HepG2 (cell line): ENCODE measurements around the gene ZNF234. TPM values are rescaled to one million over a fixed set of nuclear protein-coding genes. Genes with fewer than 3 reads are reported as not detected.
A peak's percentile ranks its signal among the peaks of the same experiment; 100 is the strongest.

Source experiments
- ASH2L ChIP-seq: fragments of 300-600, 200-600 bp; sonication (generic); IDR thresholded peaks from 2 replicates; pipeline ENCODE4 v1.7.0; 2017; ENCODE audit warnings: low read depth, mild to moderate bottlenecking, moderate library complexity, mixed read lengths, low read length; ENCODE audit not compliant: insufficient read length
- BRCA1 ChIP-seq: sonication (generic); formaldehyde crosslinking; IDR thresholded peaks from 2 replicates; pipeline ENCODE4 v1.4.0; 2020; ENCODE audit warnings: missing genetic modification reagents
- CHD2 ChIP-seq: IDR thresholded peaks from 2 replicates; pipeline ENCODE4 v1.6.1; 2011; ENCODE audit warnings: low read depth, low read length, improper control_type of control experiment
- FOXA3 ChIP-seq: IDR thresholded peaks from 2 replicates; pipeline ENCODE4 v1.6.1; 2016; ENCODE audit warnings: missing genetic modification reagents, missing compliant biosample characterization
- SNAPC4 ChIP-seq: sonication (generic); formaldehyde crosslinking; IDR thresholded peaks from 2 replicates; pipeline ENCODE4 v1.4.0; 2020; ENCODE audit warnings: mild to moderate bottlenecking, missing genetic modification reagents
- SRF ChIP-seq: IDR thresholded peaks from 2 replicates; pipeline ENCODE4 v1.6.1; 2011; ENCODE audit warnings: mild to moderate bottlenecking, low read depth, low read length, moderate library complexity
- ZBTB43 ChIP-seq: sonication (generic); formaldehyde crosslinking; conservative IDR thresholded peaks from 2 replicates; pipeline ENCODE4 v1.4.0; 2020; ENCODE audit warnings: missing genetic modification reagents
- ZC3H13 ChIP-seq: sonication (generic); formaldehyde crosslinking; IDR thresholded peaks from 2 replicates; pipeline ENCODE4 v1.8.1; 2023; ENCODE audit warnings: mild to moderate bottlenecking, missing genetic modification reagents, moderate library complexity
- ZFP37 ChIP-seq: sonication (generic); formaldehyde crosslinking; IDR thresholded peaks from 2 replicates; pipeline ENCODE4 v1.4.0; 2020; ENCODE audit warnings: missing genetic modification reagents, borderline replicate concordance
- ZFP62 ChIP-seq: sonication (generic); formaldehyde crosslinking; IDR thresholded peaks from 2 replicates; pipeline ENCODE4 v1.4.0; 2020; ENCODE audit warnings: missing genetic modification reagents
- ZKSCAN8 ChIP-seq: IDR thresholded peaks from 2 replicates; pipeline ENCODE4 v1.6.1; 2016; ENCODE audit warnings: borderline replicate concordance, missing genetic modification reagents, missing compliant biosample characterization
- ZNF235 ChIP-seq: sonication (generic); formaldehyde crosslinking; IDR thresholded peaks from 2 replicates; pipeline ENCODE4 v1.8.1; 2023; ENCODE audit warnings: mild to moderate bottlenecking, missing genetic modification reagents, borderline replicate concordance
- ZNF263 ChIP-seq: sonication (generic); formaldehyde crosslinking; IDR thresholded peaks from 2 replicates; pipeline ENCODE4 v1.4.0; 2020; ENCODE audit warnings: missing genetic modification reagents
- ZNF354B ChIP-seq: sonication (generic); formaldehyde crosslinking; IDR thresholded peaks from 2 replicates; pipeline ENCODE4 v1.8.0; 2022; ENCODE audit warnings: mild to moderate bottlenecking, missing genetic modification reagents
- ZNF687 ChIP-seq: sonication (generic); formaldehyde crosslinking; IDR thresholded peaks from 2 replicates; pipeline ENCODE4 v1.5.1; 2020; ENCODE audit warnings: mild to moderate bottlenecking, missing genetic modification reagents, moderate library complexity
- polyA plus RNA-seq, 8 experiments: library from polyadenylated mRNA; depleted of rRNA in 3 of 8; stranded (reverse) in 7 of 8; unstranded in 1 of 8; fragments of >200 nt; fragmentation: Illumina TruSeq in 4 of 8; extraction: Trizol in 4 of 8; gene quantifications; 2 replicates each; pipeline versions ENCODE4 v1.2.1 to v1.2.3, GENCODE V29; 2011 to 2016; ENCODE audit warnings: low read depth in 4 of 8, missing spikeins in 1 of 8, mixed read lengths in 1 of 8; ENCODE audit not compliant: insufficient read depth in 1 of 8
- total RNA-seq, 5 experiments: library from RNA; depleted of rRNA; stranded (reverse); fragments of >200 nt; fragmentation: Illumina TruSeq; extraction: Trizol; gene quantifications; 2 replicates each; pipeline ENCODE4 v1.2.3, GENCODE V29; 2016; ENCODE audit warnings: low read depth in 1 of 5

The ZNF234 gene
- total and polyA plus RNA-seq, 2 of the 13 experiments (the other 11 are each of a cell fraction or from before 2014, with no cell fraction given), result 3.5 to 11.2 TPM

GRCh38 chr19:44113138-44113783 lies 28.1 kb upstream of the ZNF234 start, which contains the start of gene ZNF225 (continued):
- TF ChIP-seq CHD2 (peak; percentile 80), BRCA1 (CRISPR knock-in tag) (no peak), ZNF687 (CRISPR knock-in tag) (peak; percentile 54), ASH2L (peak; percentile 38), SNAPC4 (CRISPR knock-in tag) (peak; percentile 77; the same call in 1 of the 2 replicates), ZFP62 (no peak), ZKSCAN8 (CRISPR knock-in tag) (0 out of 2 replicates have a peak, but pooled peaks have one; percentile 53), ZNF354B (CRISPR knock-in tag) (no peak), ZBTB43 (CRISPR knock-in tag) (no peak), ZC3H13 (CRISPR knock-in tag) (no peak), FOXA3 (CRISPR knock-in tag) (peak; percentile 58), ZNF235 (CRISPR knock-in tag) (peak; percentile 53; the same call in 1 of the 2 replicates), ZFP37 (CRISPR knock-in tag) (no peak), ZNF263 (no peak), SRF (0 out of 2 replicates have a peak, but pooled peaks have one; percentile 2)
- TF ChIP-seq, all 625 proteins: peak for 173
